GM19023 (cell line): Measurements from ENCODE around the gene DGCR2.
"Not testable (repeated sequence)": the region's sequence is repeated elsewhere in the genome, so short reads cannot be mapped to it uniquely, and the experiment has no call there.

Experiments used
- ATAC-seq: cut with Tn5 transposase; IDR thresholded peaks from one replicate; pipeline ENCODE4 v1.9.1; 2021; ENCODE audit warnings: mild to moderate bottlenecking, moderate library complexity; ENCODE audit not compliant: unreplicated experiment

The DGCR2 gene

GRCh38 chr22:19045094-19045493 is 77.1 kb downstream of the DGCR2 start:
- no peak for ATAC-seq

GRCh38 chr22:19044381-19044780 is 77.8 kb downstream of the DGCR2 start:
- no peak for ATAC-seq

- ATAC-seq, result no peak
Observed at GRCh38 chr22:19043121-19044085, 78.8 kb downstream of the DGCR2 start.

- ATAC-seq, result no peak
Observed at GRCh38 chr22:19042285-19043120, 79.7 kb downstream of the DGCR2 start.

GRCh38 chr22:19041704-19042074 is 80.5 kb downstream of the DGCR2 start:
- ATAC-seq, result no peak

GRCh38 chr22:19040888-19041703 is 81.1 kb downstream of the DGCR2 start:
- ATAC-seq, result no peak

- ATAC-seq, result no peak
Observed at GRCh38 chr22:19040391-19040861, 81.8 kb downstream of the DGCR2 start.

- no peak for ATAC-seq
Observed at GRCh38 chr22:19039796-19040280, 82.4 kb downstream of the DGCR2 start.

- ATAC-seq, result no peak
Observed at GRCh38 chr22:19039448-19039780, 82.8 kb downstream of the DGCR2 start.

- ATAC-seq, result no peak
Observed at GRCh38 chr22:19038728-19039447, 83.3 kb downstream of the DGCR2 start.

- no peak for ATAC-seq
Observed at GRCh38 chr22:19038164-19038546, 84.1 kb downstream of the DGCR2 start.

GRCh38 chr22:19037282-19038163 is 84.7 kb downstream of the DGCR2 start:
- no peak for ATAC-seq

- no peak for ATAC-seq
Observed at GRCh38 chr22:19036523-19037273, 85.5 kb downstream of the DGCR2 start.

- no peak for ATAC-seq
Observed at GRCh38 chr22:19036229-19036522, 86.0 kb downstream of the DGCR2 start.

GRCh38 chr22:19035474-19036228 is 86.6 kb downstream of the DGCR2 start:
- ATAC-seq, result no peak

- ATAC-seq, result not testable (repeated sequence)
Observed at GRCh38 chr22:19035126-19035473, 87.1 kb downstream of the DGCR2 start.

GRCh38 chr22:19034724-19035120 is 87.5 kb downstream of the DGCR2 start:
- not testable (repeated sequence) for ATAC-seq
